ENCODE data around the gene RIC3.

DNA sequence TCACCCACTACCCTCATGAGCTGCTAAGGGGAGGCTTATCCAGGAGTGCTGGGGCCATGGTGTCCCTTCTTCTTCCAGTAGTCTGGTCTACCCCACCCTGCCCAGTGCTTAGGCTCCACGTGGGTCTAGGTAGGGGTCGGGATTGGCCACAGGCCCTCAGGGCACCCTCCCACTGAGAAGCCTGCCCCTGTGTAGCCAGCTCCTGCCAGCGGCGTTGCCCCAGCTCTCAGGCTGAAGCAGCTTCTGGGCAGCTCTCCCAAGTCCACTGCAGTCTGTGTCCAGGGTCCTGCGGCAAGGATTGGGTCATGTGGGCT is 24.0 kb upstream of the RIC3 start:
- TF ChIP-seq EZH2 (IDR thresholded peaks at IDR 0.05; ENCODE audit: borderline replicate concordance, low read length), result no peak
- TF ChIP-seq, protein P1, sequence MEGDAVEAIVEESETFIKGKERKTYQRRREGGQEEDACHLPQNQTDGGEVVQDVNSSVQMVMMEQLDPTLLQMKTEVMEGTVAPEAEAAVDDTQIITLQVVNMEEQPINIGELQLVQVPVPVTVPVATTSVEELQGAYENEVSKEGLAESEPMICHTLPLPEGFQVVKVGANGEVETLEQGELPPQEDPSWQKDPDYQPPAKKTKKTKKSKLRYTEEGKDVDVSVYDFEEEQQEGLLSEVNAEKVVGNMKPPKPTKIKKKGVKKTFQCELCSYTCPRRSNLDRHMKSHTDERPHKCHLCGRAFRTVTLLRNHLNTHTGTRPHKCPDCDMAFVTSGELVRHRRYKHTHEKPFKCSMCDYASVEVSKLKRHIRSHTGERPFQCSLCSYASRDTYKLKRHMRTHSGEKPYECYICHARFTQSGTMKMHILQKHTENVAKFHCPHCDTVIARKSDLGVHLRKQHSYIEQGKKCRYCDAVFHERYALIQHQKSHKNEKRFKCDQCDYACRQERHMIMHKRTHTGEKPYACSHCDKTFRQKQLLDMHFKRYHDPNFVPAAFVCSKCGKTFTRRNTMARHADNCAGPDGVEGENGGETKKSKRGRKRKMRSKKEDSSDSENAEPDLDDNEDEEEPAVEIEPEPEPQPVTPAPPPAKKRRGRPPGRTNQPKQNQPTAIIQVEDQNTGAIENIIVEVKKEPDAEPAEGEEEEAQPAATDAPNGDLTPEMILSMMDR (conservative IDR thresholded peaks at IDR 0.05 in 1 of 2, IDR thresholded peaks at IDR 0.05 in 1 of 2; ENCODE audit: extremely low read depth in 1 of 2, insufficient read depth in 1 of 2, low read depth in 1 of 2, low read length in 2 of 2), result no peak

All from mammary epithelial cell (primary cell).